HEK293T (cell line): ENCODE measurements around the gene USP44.

Source experiments
- FOXM1 ChIP-seq: fragments of 450-650 bp; IDR thresholded peaks from 2 replicates; pipeline ENCODE4 v1.6.1; 2017; ENCODE audit warnings: mild to moderate bottlenecking, borderline replicate concordance
- HDGF ChIP-seq: fragments of 450-650 bp; IDR thresholded peaks from 2 replicates; pipeline ENCODE4 v1.6.1; 2017; ENCODE audit warnings: antibody characterized with exemption, borderline replicate concordance
- LEF1 ChIP-seq: fragments of 450-650 bp; IDR thresholded peaks from 2 replicates; pipeline ENCODE4 v1.6.1; 2017; ENCODE audit warnings: mild to moderate bottlenecking, borderline replicate concordance
- NFRKB ChIP-seq: fragments of 450-650 bp; IDR thresholded peaks from 2 replicates; pipeline ENCODE4 v1.6.1; 2016; ENCODE audit warnings: mild to moderate bottlenecking, moderate library complexity
- SUZ12 ChIP-seq: fragments of 450-650 bp; IDR thresholded peaks from 2 replicates; pipeline ENCODE4 v1.6.1; 2016; ENCODE audit warnings: mild to moderate bottlenecking
- TF ChIP-seq, protein P1 (sequence below): fragments of 450-650 bp; IDR thresholded peaks from 2 replicates; pipeline ENCODE4 v1.6.1; 2016

DNA sequence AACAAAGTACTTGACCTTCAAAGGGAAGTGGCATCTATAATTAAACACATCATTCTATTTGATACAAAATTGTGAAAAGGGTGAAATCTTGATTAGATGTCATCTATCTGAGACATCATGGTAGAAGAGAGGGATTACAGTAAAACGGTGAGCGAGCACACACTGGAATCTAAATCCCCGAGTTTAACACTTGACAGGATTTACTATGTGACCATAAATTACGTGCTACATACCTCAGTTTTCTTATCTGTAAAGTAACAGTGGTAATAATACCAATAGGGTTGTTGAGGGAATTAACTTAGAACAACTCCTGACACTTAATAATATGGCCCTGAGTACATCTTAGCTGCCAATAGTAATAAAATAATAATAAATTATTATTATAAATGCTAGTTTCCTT lies 13.3 kb downstream of the USP44 start:
- no peak for TF ChIP-seq NFRKB
- no peak for TF ChIP-seq SUZ12
- no peak for TF ChIP-seq LEF1
- no peak for TF ChIP-seq HDGF
- TF ChIP-seq FOXM1, result no peak
- TF ChIP-seq, protein P1, sequence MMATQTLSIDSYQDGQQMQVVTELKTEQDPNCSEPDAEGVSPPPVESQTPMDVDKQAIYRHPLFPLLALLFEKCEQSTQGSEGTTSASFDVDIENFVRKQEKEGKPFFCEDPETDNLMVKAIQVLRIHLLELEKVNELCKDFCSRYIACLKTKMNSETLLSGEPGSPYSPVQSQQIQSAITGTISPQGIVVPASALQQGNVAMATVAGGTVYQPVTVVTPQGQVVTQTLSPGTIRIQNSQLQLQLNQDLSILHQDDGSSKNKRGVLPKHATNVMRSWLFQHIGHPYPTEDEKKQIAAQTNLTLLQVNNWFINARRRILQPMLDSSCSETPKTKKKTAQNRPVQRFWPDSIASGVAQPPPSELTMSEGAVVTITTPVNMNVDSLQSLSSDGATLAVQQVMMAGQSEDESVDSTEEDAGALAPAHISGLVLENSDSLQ, result no peak
